SK-N-SH treated with all-trans-retinoic acid at 6 μM for 48 hours (cell line): Measurements from ENCODE around the gene NTN5.

Experiments used
- ATAC-seq: fragments of 200-7000 bp; cut with Tn5 transposase; 3 replicates; pipeline ENCODE4 v1.9.1; 2020; ENCODE audit warnings: mild to moderate bottlenecking, moderate library complexity
- ARNTL ChIP-seq: fragments of 450-650 bp; formaldehyde crosslinking; IDR thresholded peaks from 2 replicates; pipeline ENCODE4 v1.5.0; 2020; ENCODE audit warnings: low read depth, mild to moderate bottlenecking, moderate library complexity, borderline replicate concordance
- CREB5 ChIP-seq: fragments of 250-450 bp; sonication (Bioruptor Pico); IDR thresholded peaks from 2 replicates; pipeline ENCODE4 v1.5.1; 2020; ENCODE audit warnings: low read depth, mild to moderate bottlenecking, moderate library complexity
- CSDC2 ChIP-seq: fragments of 250-450 bp; sonication (Bioruptor Pico); IDR thresholded peaks from 2 replicates; pipeline ENCODE4 v1.5.0; 2020; ENCODE audit warnings: mild to moderate bottlenecking, moderate library complexity
- CSRNP3 ChIP-seq: fragments of 250-450 bp; sonication (Bioruptor Pico); IDR thresholded peaks from 2 replicates; pipeline ENCODE4 v1.5.1; 2021; ENCODE audit warnings: mild to moderate bottlenecking, moderate library complexity
- ESRRG ChIP-seq: fragments of 250-450 bp; sonication (Bioruptor Pico); IDR thresholded peaks from 2 replicates; pipeline ENCODE4 v1.6.1; 2021; ENCODE audit warnings: mild to moderate bottlenecking
- GLIS3 ChIP-seq: fragments of 250-450 bp; sonication (Bioruptor Pico); IDR thresholded peaks from 2 replicates; pipeline ENCODE4 v1.5.0; 2020; ENCODE audit warnings: mild to moderate bottlenecking, moderate library complexity
- ISL1 ChIP-seq: fragments of 250-450 bp; sonication (Bioruptor Pico); IDR thresholded peaks from 2 replicates; pipeline ENCODE4 v2.1.2; 2022; ENCODE audit warnings: mild to moderate bottlenecking, moderate library complexity
- OSR1 ChIP-seq: fragments of 250-450 bp; sonication (Bioruptor Pico); IDR thresholded peaks from 2 replicates; pipeline ENCODE4 v1.8.0; 2022; ENCODE audit warnings: moderate library complexity, mild to moderate bottlenecking, inconsistent platforms
- PATZ1 ChIP-seq: fragments of 250-450 bp; sonication (Bioruptor Pico); IDR thresholded peaks from 2 replicates; pipeline ENCODE4 v1.8.0; 2020; ENCODE audit warnings: mild to moderate bottlenecking, moderate library complexity, borderline replicate concordance
- PPARA ChIP-seq: fragments of 250-450 bp; sonication (Bioruptor Pico); IDR thresholded peaks from 2 replicates; pipeline ENCODE4 v1.5.0; 2020; ENCODE audit warnings: mild to moderate bottlenecking, borderline replicate concordance
- RARB ChIP-seq: fragments of 250-450 bp; sonication (Bioruptor Pico); IDR thresholded peaks from 2 replicates; pipeline ENCODE4 v1.8.0; 2021; ENCODE audit warnings: mild to moderate bottlenecking, moderate library complexity
- SNAI2 ChIP-seq: fragments of 250-450 bp; sonication (Bioruptor Pico); IDR thresholded peaks from 2 replicates; pipeline ENCODE4 v1.5.0; 2020; ENCODE audit warnings: mild to moderate bottlenecking, moderate library complexity
- TOX ChIP-seq: fragments of 250-450 bp; sonication (Bioruptor Pico); IDR thresholded peaks from 2 replicates; pipeline ENCODE4 v1.8.0; 2021; ENCODE audit warnings: mild to moderate bottlenecking, moderate library complexity, borderline replicate concordance
- TSHZ2 ChIP-seq: fragments of 250-450 bp; sonication (Bioruptor Pico); IDR thresholded peaks from 2 replicates; pipeline ENCODE4 v1.5.0; 2020; ENCODE audit warnings: mild to moderate bottlenecking, moderate library complexity
- ZC3H10 ChIP-seq: fragments of 250-450 bp; sonication (Bioruptor Pico); IDR thresholded peaks from 2 replicates; pipeline ENCODE4 v1.5.1; 2021; ENCODE audit warnings: mild to moderate bottlenecking, moderate library complexity
- ZFP3 ChIP-seq: fragments of 250-450 bp; sonication (Bioruptor Pico); IDR thresholded peaks from 2 replicates; pipeline ENCODE4 v1.5.0; 2020; ENCODE audit warnings: mild to moderate bottlenecking, moderate library complexity
- ZFP30 ChIP-seq: fragments of 450-650 bp; formaldehyde crosslinking; IDR thresholded peaks from 2 replicates; pipeline ENCODE4 v1.5.0; 2022; ENCODE audit warnings: mild to moderate bottlenecking, moderate library complexity
- ZNF565 ChIP-seq: fragments of 450-650 bp; formaldehyde crosslinking; conservative IDR thresholded peaks from 2 replicates; pipeline ENCODE4 v1.5.0; 2020; ENCODE audit warnings: low read depth, mild to moderate bottlenecking, moderate library complexity
- ZNF70 ChIP-seq: fragments of 450-650 bp; formaldehyde crosslinking; IDR thresholded peaks from 2 replicates; pipeline ENCODE4 v1.5.0; 2020; ENCODE audit warnings: mild to moderate bottlenecking, moderate library complexity
- ZNF8 ChIP-seq: fragments of 450-650 bp; formaldehyde crosslinking; IDR thresholded peaks from 2 replicates; pipeline ENCODE4 v1.5.0; 2020; ENCODE audit warnings: mild to moderate bottlenecking, moderate library complexity

NTN5 gene

GRCh38 chr19:48630296-48631063 lies 42.3 kb downstream of the NTN5 start:
- TF ChIP-seq ZNF70 (CRISPR knock-in tag) (no peak), TSHZ2 (no peak), GLIS3 (CRISPR knock-in tag) (no peak), RARB (CRISPR knock-in tag) (no peak), ESRRG (CRISPR knock-in tag) (no peak), ZNF8 (CRISPR knock-in tag) (no peak), CREB5 (CRISPR knock-in tag) (no peak)
- ATAC-seq, result no peak

GRCh38 chr19:48629599-48630295 lies 43.1 kb downstream of the NTN5 start:
- TF ChIP-seq PPARA (CRISPR knock-in tag) (no peak), RARB (CRISPR knock-in tag) (no peak), OSR1 (no peak), TSHZ2 (no peak), ISL1 (CRISPR knock-in tag) (no peak), ARNTL (CRISPR knock-in tag) (no peak), ZNF8 (CRISPR knock-in tag) (no peak), ZNF70 (CRISPR knock-in tag) (no peak), ZFP30 (CRISPR knock-in tag) (no peak), ZNF565 (CRISPR knock-in tag) (no peak), TOX (no peak), PATZ1 (CRISPR knock-in tag) (no peak)

GRCh38 chr19:48629297-48629598 lies 43.6 kb downstream of the NTN5 start:
- ATAC-seq, result no peak
- TF ChIP-seq ZC3H10, result no peak
- TF ChIP-seq TSHZ2, result no peak
- no peak for TF ChIP-seq ZNF565 (CRISPR knock-in tag)
- TF ChIP-seq CSDC2, result no peak
- no peak for TF ChIP-seq ESRRG (CRISPR knock-in tag)
- no peak for TF ChIP-seq RARB (CRISPR knock-in tag)
- TF ChIP-seq SNAI2 (CRISPR knock-in tag), result no peak
- TF ChIP-seq OSR1, result no peak
- TF ChIP-seq CREB5 (CRISPR knock-in tag), result no peak
- no peak for TF ChIP-seq ZFP3 (CRISPR knock-in tag)
- no peak for TF ChIP-seq ARNTL (CRISPR knock-in tag)
- no peak for TF ChIP-seq CSRNP3 (CRISPR knock-in tag)
- TF ChIP-seq ZNF8 (CRISPR knock-in tag), result no peak
- no peak for TF ChIP-seq TOX

More at GRCh38 chr19:48629599-48630295, 43.1 kb downstream of the NTN5 start:
- ATAC-seq, result peak; percentile 2; the same call in 1 of the 3 replicates
